Embryonic facial prominence (tissue), 1 donor: ENCODE data around the gene MBD3L2B.

Experiments
- DNase-seq: peaks from one replicate; pipeline ENCODE4 v3.0.0-alpha.2; 2016; ENCODE audit errors: extremely low spot score

Gene MBD3L2B

GRCh38 chr19:7010722-7011593 lies 10.3 kb downstream of the MBD3L2B start:
- DNase-seq = no peak

- no peak for DNase-seq
Observed at GRCh38 chr19:7007859-7008258, 13.4 kb downstream of the MBD3L2B start.

- DNase-seq = no peak
Observed at GRCh38 chr19:7006135-7006704, 15.0 kb downstream of the MBD3L2B start.

- no peak for DNase-seq
Observed at GRCh38 chr19:7004313-7004931, 16.8 kb downstream of the MBD3L2B start.

GRCh38 chr19:7000816-7001215 lies 20.4 kb downstream of the MBD3L2B start:
- no peak for DNase-seq

- no peak for DNase-seq
Observed at GRCh38 chr19:7000333-7000732, 20.9 kb downstream of the MBD3L2B start.

GRCh38 chr19:6999933-7000332 lies 21.3 kb downstream of the MBD3L2B start:
- DNase-seq = no peak

- no peak for DNase-seq
Observed at GRCh38 chr19:6997679-6998445, 23.4 kb downstream of the MBD3L2B start.

- no peak for DNase-seq
Observed at GRCh38 chr19:6996810-6997209, 24.4 kb downstream of the MBD3L2B start.

- no peak for DNase-seq
Observed at GRCh38 chr19:6995054-6995453, 26.2 kb downstream of the MBD3L2B start.

- no peak for DNase-seq
Observed at GRCh38 chr19:6988257-6988656, 33.0 kb downstream of the MBD3L2B start.

GRCh38 chr19:6987850-6988249 lies 33.4 kb downstream of the MBD3L2B start:
- DNase-seq = no peak

GRCh38 chr19:6983448-6983847 lies 37.8 kb downstream of the MBD3L2B start:
- no peak for DNase-seq

- no peak for DNase-seq
Observed at GRCh38 chr19:6979399-6979798, 41.8 kb downstream of the MBD3L2B start.

GRCh38 chr19:6976197-6976596 lies 45.0 kb downstream of the MBD3L2B start:
- DNase-seq = no peak

GRCh38 chr19:6971366-6971765 lies 49.9 kb downstream of the MBD3L2B start:
- no peak for DNase-seq

- DNase-seq = no peak
Observed at GRCh38 chr19:6970443-6970842, 50.8 kb downstream of the MBD3L2B start.

GRCh38 chr19:6970021-6970420 lies 51.2 kb downstream of the MBD3L2B start:
- DNase-seq = no peak

- no peak for DNase-seq
Observed at GRCh38 chr19:6969490-6969889, 51.7 kb downstream of the MBD3L2B start.
